ENCODE measurements around the gene RAB22A.

Gene RAB22A

DNA sequence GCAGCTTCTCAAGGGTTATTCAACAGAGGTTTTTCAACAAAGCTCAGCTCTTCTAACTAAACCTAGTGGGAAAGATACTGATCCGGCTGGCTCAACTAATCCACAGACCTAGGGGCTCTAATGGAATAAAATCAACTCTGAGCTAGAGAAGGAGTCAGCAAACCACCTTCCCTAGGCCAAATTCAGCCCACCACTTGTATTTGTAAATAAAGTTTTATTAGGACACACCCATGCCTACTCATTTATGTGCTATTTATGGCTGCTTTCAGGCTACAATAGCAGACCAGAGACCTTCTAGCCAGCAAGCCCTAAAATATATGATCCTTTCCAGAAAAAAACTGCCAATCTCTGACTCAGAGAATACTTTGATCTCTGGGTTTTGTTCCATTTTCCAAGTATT, 6.0 kb upstream of the RAB22A start:
- no peak for DNase-seq (ENCODE audit: low spot score)

GRCh38 chr20:58305061-58305460, 4.5 kb upstream of the RAB22A start:
- DNase-seq (ENCODE audit: low spot score), result no peak

- DNase-seq (ENCODE audit: low spot score), result peak; percentile 38
These were observed 2.9 kb upstream of the RAB22A start for GRCh38 chr20:58306421-58307261.

- no peak for DNase-seq (ENCODE audit: low spot score)
These were observed 2.2 kb upstream of the RAB22A start for GRCh38 chr20:58307270-58307669.

GRCh38 chr20:58308290-58308679, 1.2 kb upstream of the RAB22A start:
- DNase-seq (ENCODE audit: low spot score), result no peak

- peak; percentile 48 for DNase-seq (ENCODE audit: low spot score)
These were observed 611 bp upstream of the RAB22A start for GRCh38 chr20:58308680-58309527.

DNA sequence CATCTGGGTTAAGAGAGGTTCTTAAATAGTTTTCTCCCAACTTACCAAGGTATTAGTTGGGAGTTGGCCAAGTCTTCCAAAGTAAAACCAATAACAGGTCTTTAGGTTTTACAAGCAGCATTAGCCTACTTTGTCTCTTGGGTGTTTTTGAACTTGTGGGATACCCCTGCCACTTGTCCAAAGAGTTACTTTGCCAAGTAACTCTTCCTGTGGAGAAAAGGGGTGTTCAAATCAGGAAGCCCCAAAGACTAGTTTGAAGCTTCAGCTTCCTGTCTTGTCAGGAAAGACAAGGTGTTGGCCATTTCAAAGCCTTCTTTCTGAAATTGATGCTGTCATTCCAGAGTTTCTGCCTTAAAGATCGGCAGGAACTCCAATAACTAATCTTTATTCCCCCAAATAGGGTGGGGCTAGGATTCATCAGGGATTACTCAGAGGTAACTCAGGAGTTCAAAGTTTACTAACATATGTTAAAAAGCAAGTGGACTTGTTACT, 822 bp downstream of the RAB22A start:
- DNase-seq (ENCODE audit: low spot score), result no peak

DNA sequence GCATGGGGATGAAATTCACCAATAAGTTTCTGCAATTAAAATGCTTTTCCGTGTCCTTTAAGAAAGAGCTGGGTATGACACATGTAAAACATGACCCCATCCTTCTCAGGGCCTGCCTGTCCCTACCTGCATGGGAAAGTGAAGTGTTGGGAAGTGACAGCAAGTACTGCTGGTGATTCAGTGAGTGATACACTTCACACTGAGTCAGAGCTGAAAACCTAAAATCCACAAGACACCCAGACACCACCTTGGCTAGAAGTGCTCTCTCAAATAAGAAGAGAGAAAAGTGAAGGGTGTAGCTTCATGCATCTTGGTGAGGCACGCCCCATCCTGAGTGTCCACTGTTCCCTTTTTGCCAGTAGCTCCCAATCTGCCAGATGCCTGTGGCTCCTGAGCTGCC, 3.3 kb downstream of the RAB22A start:
- no peak for DNase-seq (ENCODE audit: low spot score)

GRCh38 chr20:58313396-58313795, 3.9 kb downstream of the RAB22A start:
- DNase-seq (ENCODE audit: low spot score), result no peak

DNA sequence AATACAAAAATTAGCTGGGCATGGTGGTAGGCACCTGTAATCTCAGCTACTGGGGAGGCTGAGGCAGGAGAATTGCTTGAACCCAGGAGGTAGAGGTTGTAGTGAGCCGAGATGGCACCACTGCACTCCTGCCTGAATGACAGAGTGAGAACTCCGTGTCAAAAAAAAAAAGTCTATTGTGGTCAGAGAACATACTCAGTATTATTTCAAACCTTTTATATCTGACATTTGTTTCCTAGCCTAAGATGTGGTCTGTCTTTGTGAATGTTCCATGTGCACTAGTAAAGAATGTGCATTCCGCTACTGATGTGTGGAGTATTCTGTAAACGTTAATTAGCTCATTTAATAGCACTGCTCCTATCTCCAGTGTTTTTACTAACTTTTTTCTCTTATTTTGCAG, 11.7 kb downstream of the RAB22A start:
- DNase-seq (ENCODE audit: low spot score), result no peak

GRCh38 chr20:58322083-58322482, 12.6 kb downstream of the RAB22A start:
- no peak for DNase-seq (ENCODE audit: low spot score)

DNA sequence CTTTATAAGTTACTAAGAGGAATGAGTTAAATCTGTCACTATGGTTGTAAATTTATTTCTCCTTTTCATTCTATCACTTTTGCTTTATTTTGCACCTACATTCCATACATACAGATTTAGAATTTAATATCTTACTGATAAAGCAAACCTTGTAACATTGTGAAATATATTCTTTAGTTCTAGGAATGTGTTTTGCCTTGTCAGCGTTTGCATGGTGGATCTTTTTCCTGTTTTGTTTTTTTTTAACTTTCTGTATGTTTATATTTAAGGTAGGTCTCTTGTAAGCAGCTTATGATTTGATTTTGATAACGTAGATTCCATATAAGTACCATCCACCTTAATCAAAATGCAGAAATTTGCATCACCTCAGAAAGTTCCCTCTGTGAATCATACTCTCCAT, 16.4 kb downstream of the RAB22A start:
- DNase-seq (ENCODE audit: low spot score), result no peak

DNA sequence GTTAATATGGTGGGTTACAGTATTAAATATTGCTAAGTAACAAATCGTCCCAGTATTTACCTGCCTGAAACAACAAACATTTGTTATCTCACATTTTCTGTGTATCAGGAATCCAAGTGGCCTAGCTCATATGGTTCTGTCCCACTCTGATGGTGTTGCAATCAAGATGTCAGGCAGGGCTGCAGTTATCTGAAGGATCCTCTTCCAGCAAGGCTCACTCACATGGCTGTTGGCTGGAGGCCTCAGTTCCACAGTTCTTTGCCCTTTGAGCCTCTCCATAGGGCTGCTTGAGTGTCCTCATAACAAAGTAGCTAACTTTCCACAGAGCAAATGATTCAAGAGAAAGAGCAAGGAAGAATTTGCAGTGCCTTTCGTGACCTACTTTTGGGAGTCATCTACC, 17.7 kb downstream of the RAB22A start:
- DNase-seq (ENCODE audit: low spot score), result no peak

- DNase-seq (ENCODE audit: low spot score), result no peak
These were observed 19.3 kb downstream of the RAB22A start for GRCh38 chr20:58328836-58329235.

GRCh38 chr20:58329711-58330110, 20.2 kb downstream of the RAB22A start:
- DNase-seq (ENCODE audit: low spot score), result no peak

GRCh38 chr20:58330249-58330648, 20.7 kb downstream of the RAB22A start:
- DNase-seq (ENCODE audit: low spot score), result no peak

DNA sequence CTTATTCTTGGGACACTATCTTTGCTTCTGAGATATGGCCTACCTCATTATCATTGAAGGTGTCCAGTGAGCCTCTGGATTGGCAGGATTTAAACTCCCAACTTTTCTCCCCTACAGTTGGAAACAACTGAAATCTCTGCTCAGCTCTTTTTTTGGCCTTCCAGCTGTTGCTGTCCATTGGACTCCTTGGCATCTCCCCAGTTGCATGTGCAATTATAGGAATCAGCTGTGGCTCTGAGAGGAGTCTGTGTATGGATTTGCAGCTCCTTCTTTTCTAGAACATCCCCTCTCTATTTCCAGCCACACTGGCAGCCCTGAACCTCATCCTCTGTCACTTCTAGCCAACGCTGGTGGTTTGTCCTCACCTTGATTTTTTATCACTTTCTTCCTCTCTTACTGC, 21.2 kb downstream of the RAB22A start:
- no peak for DNase-seq (ENCODE audit: low spot score)

DNA sequence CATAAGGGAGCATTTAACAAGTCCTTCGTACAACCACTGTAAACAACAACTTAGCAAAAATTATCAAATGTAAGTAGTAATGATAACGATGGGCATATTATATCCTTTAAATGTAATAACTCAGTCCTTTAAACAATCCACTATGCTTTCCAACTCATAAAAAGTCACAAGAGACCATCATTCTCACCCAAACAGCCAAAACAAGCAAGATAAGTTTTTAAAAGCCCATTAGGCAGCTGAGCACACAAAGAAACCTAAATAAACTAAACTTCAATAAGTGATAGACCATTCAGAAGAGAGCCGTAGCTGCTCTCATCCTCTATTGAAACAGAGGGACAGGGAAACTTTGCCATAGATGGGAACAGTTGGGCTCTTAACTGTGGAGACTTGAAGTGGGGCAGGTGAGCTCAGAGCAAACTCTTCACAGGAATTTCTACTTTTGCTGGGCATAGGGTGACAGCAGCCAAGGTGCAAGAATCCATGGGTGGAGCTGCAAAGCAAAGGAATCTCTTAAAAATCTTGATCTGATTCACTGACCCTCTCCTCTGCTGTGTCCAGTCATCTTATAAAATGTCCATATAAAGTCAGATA, 22.5 kb downstream of the RAB22A start:
- no peak for DNase-seq (ENCODE audit: low spot score)

DNA sequence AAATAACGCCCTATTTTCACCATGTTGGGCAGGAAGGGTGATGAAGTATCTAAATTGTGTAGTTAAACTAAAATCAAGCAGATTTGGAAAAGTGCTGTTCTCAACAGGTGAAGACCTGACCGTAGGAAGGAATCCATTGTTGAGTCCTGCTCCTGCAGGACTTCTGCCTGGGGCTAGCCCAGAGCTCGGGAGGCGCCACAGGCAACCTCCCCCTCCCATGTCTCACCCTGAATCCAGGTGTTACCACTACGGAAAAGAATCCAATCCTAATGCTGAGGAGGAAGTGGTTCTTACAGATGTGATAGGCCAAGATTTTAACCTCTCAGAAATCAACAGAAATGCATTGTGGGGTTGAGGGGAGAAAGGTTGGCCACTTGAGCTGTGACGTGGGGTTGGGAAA, 30.2 kb downstream of the RAB22A start:
- no peak for DNase-seq (ENCODE audit: low spot score)

DNA sequence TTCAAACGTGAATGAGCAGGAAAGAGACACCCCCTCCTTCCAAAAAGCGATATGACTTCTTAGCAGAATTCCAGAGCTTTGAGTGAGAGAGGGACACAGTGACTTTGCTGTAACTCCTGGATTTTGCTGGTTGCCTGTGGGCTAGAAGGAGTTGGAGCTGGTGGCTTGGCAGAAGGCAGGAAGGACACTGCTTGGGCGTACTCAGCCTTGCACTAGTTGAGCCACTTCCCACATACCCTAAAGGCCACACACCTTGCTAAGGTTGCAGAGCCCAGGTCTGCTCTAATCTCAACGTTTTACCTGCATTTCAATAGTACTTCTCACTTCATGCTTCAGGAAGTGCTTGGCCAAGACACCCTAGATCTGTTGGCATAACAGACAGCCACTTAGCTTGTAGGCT, 30.6 kb downstream of the RAB22A start:
- DNase-seq (ENCODE audit: low spot score), result no peak

DNA sequence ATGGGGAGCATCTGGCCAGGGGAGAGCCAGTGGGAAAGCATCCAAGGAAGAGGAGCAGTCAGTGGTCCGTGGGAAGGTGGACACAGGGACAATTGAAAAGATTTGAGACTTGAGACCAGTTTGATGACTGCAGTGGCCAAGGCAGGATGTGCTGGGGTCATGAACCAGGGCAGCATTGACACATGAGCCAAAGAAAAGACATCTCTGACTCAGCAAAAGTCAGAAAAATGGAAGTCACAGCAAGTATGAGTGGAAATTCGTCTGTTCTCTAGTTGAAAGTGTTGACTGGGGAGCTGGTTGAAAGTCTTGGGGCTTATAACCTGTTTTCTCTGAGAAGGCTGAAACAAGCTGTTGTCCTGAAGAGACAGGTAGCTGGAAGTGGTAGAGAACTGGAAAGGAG, 31.3 kb downstream of the RAB22A start:
- DNase-seq (ENCODE audit: low spot score), result no peak

DNA sequence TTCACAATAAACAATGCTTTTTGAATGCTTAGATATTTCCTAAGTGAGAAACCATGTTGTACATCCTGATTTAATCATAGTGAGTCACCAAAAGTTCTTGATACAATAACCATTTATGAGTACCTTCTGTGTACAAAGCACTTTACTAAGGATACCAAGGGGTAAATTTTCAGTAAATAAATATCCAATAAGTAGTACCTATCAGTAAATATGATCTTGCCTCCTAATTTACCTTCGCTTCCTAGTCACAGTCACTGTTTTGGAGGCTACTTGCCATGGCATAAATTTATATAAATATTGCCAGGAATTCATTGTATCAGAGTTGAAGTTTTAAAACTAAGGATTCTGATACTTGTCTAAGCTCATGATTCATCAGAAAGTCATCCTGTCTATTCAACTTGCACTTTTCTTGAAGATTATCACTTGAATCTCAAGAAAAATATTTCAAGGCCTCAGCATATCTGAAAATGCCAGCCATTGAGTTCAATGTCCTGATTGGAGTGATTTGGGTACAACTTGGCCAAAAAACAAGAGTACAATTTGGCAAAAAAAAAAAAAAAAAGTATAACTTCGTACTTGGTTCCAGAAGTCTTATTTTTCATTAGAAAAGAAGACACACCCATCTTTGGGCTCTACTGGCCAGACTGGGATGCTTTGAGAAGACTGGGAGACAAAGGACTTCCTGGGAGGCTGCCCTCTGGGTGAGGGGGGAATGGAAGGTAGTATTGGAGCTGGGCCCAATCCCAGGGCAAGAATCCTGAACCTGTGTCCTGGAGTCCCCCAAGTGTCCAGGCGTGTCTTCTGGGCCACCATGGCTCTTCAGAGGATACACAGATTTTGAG, 32.8 kb downstream of the RAB22A start:
- DNase-seq (ENCODE audit: low spot score), result no peak
